ENCODE data around the gene GPR31.
A peak's percentile ranks its signal among the peaks of the same experiment; 100 is the strongest.

Gene GPR31

DNA sequence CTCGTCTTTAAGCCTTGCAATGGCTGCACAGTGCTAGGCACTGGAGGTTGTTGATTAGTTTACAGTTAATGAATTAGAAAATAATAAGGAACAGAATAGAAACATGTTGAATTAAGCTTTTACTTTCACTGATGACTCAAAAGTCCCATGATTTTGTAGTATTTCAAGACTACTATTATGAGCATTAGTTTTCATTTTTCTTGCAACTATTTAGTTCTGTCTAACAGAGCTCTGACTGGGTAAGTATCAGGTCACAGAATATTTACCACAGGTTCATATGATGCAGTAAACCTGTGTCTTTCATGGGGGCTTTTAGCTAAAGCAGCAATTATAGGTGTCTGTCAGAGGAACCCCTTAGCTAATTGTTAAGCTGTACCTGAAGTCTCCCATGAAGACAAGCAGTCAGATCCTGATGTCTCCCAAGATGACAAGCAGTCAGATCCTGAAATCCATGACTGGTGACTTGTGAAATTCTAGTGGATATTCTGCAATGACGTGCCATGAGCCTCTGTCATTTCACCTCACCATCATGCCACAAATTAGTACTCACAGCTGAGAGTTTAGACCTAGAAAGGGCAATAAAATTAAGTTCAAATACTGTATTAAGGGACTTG is 8.2 kb upstream of the GPR31 start:
- DNase-seq, result no peak

DNA sequence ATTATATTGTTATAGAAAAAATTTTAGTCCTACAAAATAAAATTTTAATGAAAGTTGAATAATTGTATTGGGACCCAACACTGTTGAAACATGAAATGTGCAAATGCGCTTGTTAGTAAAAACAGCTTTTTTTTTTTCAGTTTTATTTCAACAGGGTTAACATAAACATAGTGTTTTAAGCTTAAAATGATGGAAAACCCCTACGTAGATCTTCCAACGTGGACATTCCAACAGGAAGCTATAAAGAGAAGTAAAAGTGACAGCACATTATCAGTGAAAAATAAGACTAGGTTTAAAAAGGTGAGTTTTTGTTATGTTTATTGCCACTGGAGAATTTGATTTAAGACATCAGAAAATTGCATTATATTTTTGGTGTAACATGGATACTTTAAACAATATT is 6.5 kb upstream of the GPR31 start:
- DNase-seq, result no peak

DNA sequence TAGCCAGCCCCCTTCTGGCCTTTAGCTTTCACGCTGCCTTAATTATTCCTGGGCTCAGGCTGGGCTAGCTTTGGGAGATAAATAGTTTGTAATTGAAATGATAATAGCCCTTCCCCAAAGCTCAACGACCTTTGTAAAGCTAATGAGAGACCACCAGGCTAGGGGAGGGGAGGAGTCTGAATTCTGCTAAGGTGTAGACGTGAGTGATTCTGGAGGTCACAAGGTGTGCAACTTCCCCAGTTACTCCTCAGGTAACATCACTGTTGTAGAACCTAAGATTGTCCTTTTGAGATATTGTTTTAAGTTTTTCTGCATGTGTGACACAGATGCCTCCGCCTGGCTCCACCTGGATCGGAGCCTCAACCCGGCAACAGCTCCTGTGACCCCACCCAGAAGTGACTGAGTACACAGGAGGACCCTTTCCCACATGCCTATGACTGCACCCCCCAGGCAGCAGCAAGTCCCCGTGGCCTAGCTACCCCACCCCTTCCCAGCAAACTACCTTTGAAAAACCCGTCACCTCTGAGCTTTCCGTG is 5.8 kb upstream of the GPR31 start:
- DNase-seq, result no peak

- no peak for DNase-seq
Measured at GRCh38 chr6:167162591-167162990, 4.8 kb upstream of the GPR31 start.

- no peak for DNase-seq
Measured at GRCh38 chr6:167161851-167162467, 4.2 kb upstream of the GPR31 start.

DNA sequence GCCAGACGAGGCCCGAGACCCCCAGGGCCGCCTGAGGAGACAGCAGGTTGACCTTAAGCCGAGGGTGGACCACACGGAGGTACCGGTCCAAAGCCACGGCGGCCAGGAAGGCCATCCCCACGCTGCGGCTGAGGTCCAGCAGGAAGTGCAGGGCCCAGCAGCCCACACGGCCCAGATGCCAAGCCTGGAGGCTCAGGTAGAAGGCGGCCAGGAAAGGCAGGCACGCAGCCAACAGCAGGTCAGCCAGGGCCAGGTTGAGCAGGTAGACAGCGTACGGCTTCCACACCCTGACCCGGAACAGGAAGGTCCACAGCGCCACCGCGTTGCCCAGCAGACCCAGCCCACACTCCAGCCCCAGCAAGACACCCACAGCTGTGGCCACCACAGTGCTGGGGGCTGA is 366 bp downstream of the GPR31 start:
- DNase-seq, result no peak

DNA sequence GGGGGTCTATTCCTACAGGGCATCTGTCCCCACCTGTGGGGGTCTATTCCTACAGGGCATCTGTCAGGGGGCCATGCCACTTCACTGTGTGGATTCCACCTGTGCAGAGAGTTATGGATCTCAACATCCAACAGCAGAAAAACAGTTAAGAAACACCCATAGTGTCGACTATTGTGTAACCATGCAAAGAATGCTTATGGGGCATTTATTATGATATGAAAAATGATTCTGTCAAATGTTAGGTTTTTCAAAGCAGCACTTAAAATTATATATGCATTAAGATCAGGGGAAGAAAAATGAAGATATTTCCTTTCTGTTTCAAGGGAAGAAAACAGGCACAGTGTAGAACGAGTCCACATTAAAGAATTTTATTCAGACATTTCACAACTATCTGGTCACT is 2.9 kb downstream of the GPR31 start:
- DNase-seq, result no peak

DNA sequence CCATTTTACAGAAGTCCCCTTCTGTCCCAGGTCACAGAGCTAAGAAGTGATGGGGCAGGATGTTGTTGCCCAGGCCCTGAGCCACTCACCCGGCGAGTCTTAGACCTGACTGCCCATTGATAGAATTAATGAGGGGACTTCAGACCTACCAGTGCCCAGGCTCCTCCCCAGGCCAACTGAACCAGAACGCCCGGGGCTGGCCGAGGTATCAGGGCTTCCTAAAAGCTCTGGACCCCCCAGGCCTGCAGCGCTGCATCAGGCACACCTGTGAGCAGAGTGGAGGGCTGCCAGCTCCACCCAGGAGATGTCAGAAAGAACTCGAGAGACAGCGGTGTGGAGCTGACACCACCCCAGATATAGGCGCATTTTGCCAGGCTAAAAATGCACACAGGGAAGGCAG is 3.5 kb downstream of the GPR31 start:
- DNase-seq, result no peak

GRCh38 chr6:167153521-167153959 is 4.2 kb downstream of the GPR31 start:
- DNase-seq, result no peak

DNA sequence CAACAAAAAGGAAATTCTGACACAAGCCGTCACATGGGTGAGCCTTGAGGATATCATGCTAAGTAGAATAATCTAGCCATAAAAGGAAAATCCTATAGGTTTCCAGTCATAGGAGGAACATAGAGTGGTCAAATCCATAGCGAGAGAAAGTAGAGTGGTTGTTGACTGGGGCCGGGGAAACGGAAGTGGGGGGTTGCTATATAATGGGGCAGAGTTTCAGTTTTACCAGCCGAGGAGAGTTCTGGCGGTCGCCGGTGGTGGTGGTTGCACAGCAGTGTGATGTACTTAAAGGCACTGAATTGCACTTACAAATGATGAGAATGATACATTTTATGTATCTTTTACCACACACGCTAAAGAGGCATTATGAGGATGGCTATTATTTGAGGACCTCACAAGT is 4.9 kb downstream of the GPR31 start:
- peak in 1 of 5 donors; percentile 11 for DNase-seq

GRCh38 chr6:167151648-167152047 is 6.1 kb downstream of the GPR31 start:
- no peak for DNase-seq

DNA sequence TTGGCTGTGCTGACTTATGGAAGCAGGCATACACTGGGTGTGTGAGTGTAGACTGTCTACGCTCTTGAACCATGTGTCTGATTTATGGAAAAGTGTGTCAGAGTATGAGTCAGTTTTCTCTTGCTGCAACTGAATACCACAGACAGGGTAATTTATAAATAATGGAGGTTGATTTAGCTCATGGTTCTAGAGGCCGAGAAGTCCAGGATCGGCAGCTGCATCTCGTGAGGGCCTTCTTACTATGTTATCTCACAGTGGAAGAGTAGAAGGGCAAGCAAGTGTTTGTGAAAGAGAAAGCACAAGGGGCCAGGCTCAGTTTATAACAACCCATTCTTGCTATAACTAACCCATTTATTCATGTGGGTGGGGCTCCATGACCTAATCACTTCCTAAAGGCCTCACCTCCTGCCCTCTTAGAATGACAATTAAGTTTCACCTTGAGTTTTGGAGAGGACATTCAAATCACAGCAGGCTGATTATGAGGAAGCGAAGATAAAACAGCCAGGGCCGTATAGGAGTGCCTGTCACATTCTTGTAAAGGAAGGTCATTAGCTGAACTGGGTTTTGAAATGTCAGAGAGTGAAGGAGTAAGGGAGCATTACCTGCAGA is 6.7 kb downstream of the GPR31 start:
- peak in 1 of 5 donors; percentile 43 for DNase-seq

GRCh38 chr6:167148997-167149396 is 8.8 kb downstream of the GPR31 start:
- no peak for DNase-seq

DNA sequence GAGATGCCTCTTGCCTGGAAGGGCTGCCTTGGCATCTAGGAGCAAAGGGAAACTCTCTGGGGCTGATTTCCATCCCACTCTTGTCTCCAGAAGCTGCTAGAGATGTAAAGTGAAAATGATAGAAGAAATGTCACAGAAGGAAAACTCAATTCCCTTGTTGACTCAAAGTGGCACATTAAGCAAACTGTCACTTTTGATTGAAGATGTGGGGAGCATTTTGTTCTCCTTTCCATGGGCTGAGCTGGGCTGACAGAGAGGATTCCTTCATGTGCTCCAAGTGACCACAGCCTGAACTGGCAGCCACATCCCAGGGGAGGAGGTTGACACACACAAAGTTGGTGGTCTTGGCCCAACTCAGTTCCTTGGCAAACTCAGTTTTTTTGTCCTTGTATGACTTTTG is 9.8 kb downstream of the GPR31 start:
- no peak for DNase-seq

GRCh38 chr6:167146977-167147376 is 10.8 kb downstream of the GPR31 start:
- no peak for DNase-seq

GRCh38 chr6:167146135-167146534 is 11.6 kb downstream of the GPR31 start:
- no peak for DNase-seq

DNA sequence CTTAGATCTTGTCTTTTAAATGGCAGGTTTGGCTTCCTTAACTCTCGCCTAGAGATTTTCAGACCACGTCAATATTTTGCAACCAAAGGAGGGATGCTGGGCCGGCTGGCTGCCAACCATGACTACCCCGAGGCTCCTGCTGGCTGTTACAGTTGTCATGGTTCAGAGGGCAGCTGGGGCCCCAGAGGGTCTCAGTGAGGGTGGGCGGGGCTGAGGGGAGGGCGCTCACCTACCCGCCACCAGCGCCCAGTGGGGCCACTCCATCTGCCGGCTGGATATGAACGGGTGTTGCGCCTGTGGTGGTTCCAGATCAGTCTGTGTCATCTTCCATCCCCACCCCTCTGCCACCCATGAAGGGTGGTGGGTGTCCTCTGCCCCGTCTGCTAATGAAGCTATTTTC is 12.3 kb downstream of the GPR31 start:
- DNase-seq, result no peak

- no peak for DNase-seq
Measured at GRCh38 chr6:167143041-167143440, 14.7 kb downstream of the GPR31 start.

DNA sequence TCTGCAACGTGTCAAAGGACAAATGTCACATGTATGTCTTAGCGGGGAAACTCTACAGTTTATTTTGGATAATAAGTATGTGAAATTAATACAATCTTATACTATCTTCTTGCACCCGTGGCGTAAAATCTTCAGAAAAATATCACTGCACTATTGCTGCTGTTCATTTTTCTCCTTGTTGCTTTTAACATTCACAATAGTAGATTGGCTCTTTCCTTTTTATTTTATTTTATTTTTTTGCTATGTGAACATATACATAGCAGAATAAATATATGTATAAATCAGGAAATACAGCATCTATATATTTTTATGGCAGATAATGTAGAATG is 15.4 kb downstream of the GPR31 start:
- DNase-seq, result no peak

GRCh38 chr6:167141667-167142432 is 15.9 kb downstream of the GPR31 start:
- DNase-seq, result peak in 4 of 5 donors; percentile 12 to 53 (median 46)

- DNase-seq, result no peak
Measured at GRCh38 chr6:167140589-167141474, 16.9 kb downstream of the GPR31 start.

DNA sequence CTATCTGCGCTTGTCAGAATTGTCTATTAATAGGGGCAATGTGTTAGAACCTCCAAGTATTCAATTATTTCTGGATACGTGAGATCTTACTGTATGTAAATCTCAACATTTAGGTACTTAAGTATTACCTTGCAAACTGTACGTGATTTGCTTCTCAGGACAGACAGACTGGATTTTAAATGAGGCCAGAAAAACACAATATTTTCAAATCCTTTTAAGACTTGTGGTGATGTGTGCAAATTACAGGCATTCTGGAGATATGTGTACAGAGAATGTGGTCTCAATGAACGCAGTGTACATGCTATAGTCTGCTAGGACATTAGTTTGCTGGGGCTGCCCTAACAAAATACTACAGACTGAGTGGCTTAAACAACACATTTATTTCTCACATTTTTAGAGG is 18.0 kb downstream of the GPR31 start:
- DNase-seq, result no peak

DNA sequence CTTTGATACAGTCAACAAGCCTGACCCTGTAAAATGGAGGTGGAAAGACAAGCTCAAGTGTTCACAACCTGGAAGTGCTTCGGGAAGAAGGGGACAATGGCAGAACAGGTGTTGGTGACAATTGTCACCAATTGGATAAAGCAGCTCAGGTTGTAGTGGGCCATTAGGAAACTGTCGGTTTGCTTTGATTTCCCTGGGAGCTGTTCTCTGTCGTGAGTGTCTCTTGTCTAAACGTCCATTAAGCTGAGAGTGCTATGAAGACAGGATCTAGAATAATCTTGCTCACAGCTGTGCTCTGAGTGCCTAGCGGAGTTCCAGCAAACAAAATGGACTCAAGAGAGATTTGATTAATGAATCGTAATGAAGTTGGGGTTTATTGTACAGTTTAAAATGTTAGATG is 19.9 kb downstream of the GPR31 start:
- DNase-seq, result no peak

All from T-helper 1 cell (primary cell).